ENCODE data around the gene CACHD1.
"Not testable (repeated sequence)": the region's sequence is repeated elsewhere in the genome, so short reads cannot be mapped to it uniquely, and the experiment has no call there.

CACHD1 gene

GRCh38 chr1:64685765-64686341 is 215.9 kb downstream of the CACHD1 start:
- no peak overlapping the region for H3K27ac ChIP-seq (ENCODE audit: low read depth, low read length)
- no peak overlapping the region for H3K9ac ChIP-seq (ENCODE audit: low read depth, low read length)
- H3K4me1 ChIP-seq (ENCODE audit: insufficient read depth, low read length) = peaks cover 22% of the 10 kb centered on the region
- WGBS = 95% methylated on average over 6 of the region's 6 CpGs
- peaks cover 83% of the 10 kb centered on the region for H3K36me3 ChIP-seq (ENCODE audit: insufficient read depth, low read length)
- H3K27me3 ChIP-seq (ENCODE audit: insufficient read depth, low read length) = no peaks in the 10 kb centered on the region
- H3K9me3 ChIP-seq (ENCODE audit: insufficient read depth, low read depth, low read length) = no peaks in the 10 kb centered on the region
- no peak overlapping the region for H3K4me3 ChIP-seq (ENCODE audit: low read length)

GRCh38 chr1:64686828-64687724 is 217.1 kb downstream of the CACHD1 start:
- 73% methylated on average over 6 of the region's 7 CpGs for WGBS
- peaks cover 83% of the 10 kb centered on the region for H3K36me3 ChIP-seq (ENCODE audit: insufficient read depth, low read length)
- H3K9me3 ChIP-seq (ENCODE audit: insufficient read depth, low read depth, low read length) = no peaks in the 10 kb centered on the region
- H3K4me3 ChIP-seq (ENCODE audit: low read length) = no peak overlapping the region
- H3K9ac ChIP-seq (ENCODE audit: low read depth, low read length) = no peak overlapping the region
- H3K27ac ChIP-seq (ENCODE audit: low read depth, low read length) = no peak overlapping the region
- H3K4me1 ChIP-seq (ENCODE audit: insufficient read depth, low read length) = peaks cover 25% of the 10 kb centered on the region
- no peaks in the 10 kb centered on the region for H3K27me3 ChIP-seq (ENCODE audit: insufficient read depth, low read length)

- 90% methylated on average over 3 of the region's 3 CpGs for WGBS
- peaks cover 83% of the 10 kb centered on the region for H3K36me3 ChIP-seq (ENCODE audit: insufficient read depth, low read length)
Measured at GRCh38 chr1:64687725-64688327, 217.9 kb downstream of the CACHD1 start.

GRCh38 chr1:64691626-64692025 is 221.7 kb downstream of the CACHD1 start:
- H3K9ac ChIP-seq (ENCODE audit: low read depth, low read length) = no peak overlapping the region
- WGBS = 95% methylated on average over 7 of the region's 7 CpGs

More at GRCh38 chr1:64687725-64688327, 217.9 kb downstream of the CACHD1 start:
- H3K27me3 ChIP-seq (ENCODE audit: insufficient read depth, low read length) = no peaks in the 10 kb centered on the region
- no peak overlapping the region for H3K27ac ChIP-seq (ENCODE audit: low read depth, low read length)
- H3K4me1 ChIP-seq (ENCODE audit: insufficient read depth, low read length) = peaks cover 25% of the 10 kb centered on the region
- no peak overlapping the region for H3K9ac ChIP-seq (ENCODE audit: low read depth, low read length)
- no peak overlapping the region for H3K4me3 ChIP-seq (ENCODE audit: low read length)
- no peaks in the 10 kb centered on the region for H3K9me3 ChIP-seq (ENCODE audit: insufficient read depth, low read depth, low read length)

GRCh38 chr1:64692911-64693310 is 223.0 kb downstream of the CACHD1 start:
- no peak overlapping the region for H3K27ac ChIP-seq (ENCODE audit: low read depth, low read length)
- no peaks in the 10 kb centered on the region for H3K9me3 ChIP-seq (ENCODE audit: insufficient read depth, low read depth, low read length)
- H3K4me1 ChIP-seq (ENCODE audit: insufficient read depth, low read length) = peaks cover 13% of the 10 kb centered on the region; the same call in 1 of the 2 replicates
- H3K27me3 ChIP-seq (ENCODE audit: insufficient read depth, low read length) = no peaks in the 10 kb centered on the region
- no peak overlapping the region for H3K9ac ChIP-seq (ENCODE audit: low read depth, low read length)
- WGBS = 0% methylated on average over 1 of the region's 1 CpG
- peaks cover 60% of the 10 kb centered on the region for H3K36me3 ChIP-seq (ENCODE audit: insufficient read depth, low read length)
- H3K4me3 ChIP-seq (ENCODE audit: low read length) = no peak overlapping the region

More at GRCh38 chr1:64691626-64692025, 221.7 kb downstream of the CACHD1 start:
- Histone ChIP-seq H3K4me3 (ENCODE audit: low read length) (no peak overlapping the region), H3K27ac (ENCODE audit: low read depth, low read length) (peak overlapping the region; percentile 31; the same call in 1 of the 2 replicates), H3K9me3 (ENCODE audit: insufficient read depth, low read depth, low read length) (no peaks in the 10 kb centered on the region), H3K36me3 (ENCODE audit: insufficient read depth, low read length) (peaks cover 66% of the 10 kb centered on the region), H3K4me1 (ENCODE audit: insufficient read depth, low read length) (peaks cover 21% of the 10 kb centered on the region), H3K27me3 (ENCODE audit: insufficient read depth, low read length) (no peaks in the 10 kb centered on the region)

GRCh38 chr1:64693406-64693805 is 223.5 kb downstream of the CACHD1 start:
- Histone ChIP-seq H3K4me1 (ENCODE audit: insufficient read depth, low read length) (peaks cover 13% of the 10 kb centered on the region; the same call in 1 of the 2 replicates), H3K9ac (ENCODE audit: low read depth, low read length) (no peak overlapping the region), H3K27ac (ENCODE audit: low read depth, low read length) (no peak overlapping the region), H3K27me3 (ENCODE audit: insufficient read depth, low read length) (no peaks in the 10 kb centered on the region), H3K36me3 (ENCODE audit: insufficient read depth, low read length) (peaks cover 60% of the 10 kb centered on the region), H3K9me3 (ENCODE audit: insufficient read depth, low read depth, low read length) (no peaks in the 10 kb centered on the region), H3K4me3 (ENCODE audit: low read length) (no peak overlapping the region)
- 93% methylated on average over 5 of the region's 5 CpGs for WGBS

GRCh38 chr1:64696879-64697278 is 226.9 kb downstream of the CACHD1 start:
- H3K27me3 ChIP-seq (ENCODE audit: insufficient read depth, low read length) = no peaks in the 10 kb centered on the region
- 88% methylated on average over 3 of the region's 3 CpGs for WGBS
- no peak overlapping the region for H3K27ac ChIP-seq (ENCODE audit: low read depth, low read length)
- no peak overlapping the region for H3K9ac ChIP-seq (ENCODE audit: low read depth, low read length)
- H3K9me3 ChIP-seq (ENCODE audit: insufficient read depth, low read depth, low read length) = no peaks in the 10 kb centered on the region
- peaks cover 6% of the 10 kb centered on the region; the same call in 1 of the 2 replicates for H3K4me1 ChIP-seq (ENCODE audit: insufficient read depth, low read length)
- no peak overlapping the region for H3K4me3 ChIP-seq (ENCODE audit: low read length)
- H3K36me3 ChIP-seq (ENCODE audit: insufficient read depth, low read length) = peaks cover 28% of the 10 kb centered on the region

- Histone ChIP-seq H3K9me3 (ENCODE audit: insufficient read depth, low read depth, low read length) (no peaks in the 10 kb centered on the region), H3K27me3 (ENCODE audit: insufficient read depth, low read length) (no peaks in the 10 kb centered on the region), H3K36me3 (ENCODE audit: insufficient read depth, low read length) (peaks cover 3% of the 10 kb centered on the region), H3K4me3 (ENCODE audit: low read length) (no peak overlapping the region), H3K9ac (ENCODE audit: low read depth, low read length) (no peak overlapping the region), H3K27ac (ENCODE audit: low read depth, low read length) (no peak overlapping the region), H3K4me1 (ENCODE audit: insufficient read depth, low read length) (peaks cover 6% of the 10 kb centered on the region; the same call in 1 of the 2 replicates)
- WGBS = 55% methylated on average over 8 of the region's 8 CpGs
Measured at GRCh38 chr1:64699327-64699726, 229.4 kb downstream of the CACHD1 start.

- Histone ChIP-seq H3K9ac (ENCODE audit: low read depth, low read length) (no peak overlapping the region), H3K4me1 (ENCODE audit: insufficient read depth, low read length) (peaks cover 6% of the 10 kb centered on the region; the same call in 1 of the 2 replicates), H3K27ac (ENCODE audit: low read depth, low read length) (no peak overlapping the region), H3K36me3 (ENCODE audit: insufficient read depth, low read length) (no peaks in the 10 kb centered on the region), H3K27me3 (ENCODE audit: insufficient read depth, low read length) (no peaks in the 10 kb centered on the region), H3K9me3 (ENCODE audit: insufficient read depth, low read depth, low read length) (no peaks in the 10 kb centered on the region), H3K4me3 (ENCODE audit: low read length) (no peak overlapping the region)
- WGBS = 87% methylated on average over 5 of the region's 5 CpGs
Measured at GRCh38 chr1:64701071-64701470, 231.1 kb downstream of the CACHD1 start.

GRCh38 chr1:64701886-64702285 is 232.0 kb downstream of the CACHD1 start:
- no peak overlapping the region for H3K4me3 ChIP-seq (ENCODE audit: low read length)
- no peaks in the 10 kb centered on the region for H3K27me3 ChIP-seq (ENCODE audit: insufficient read depth, low read length)
- H3K9me3 ChIP-seq (ENCODE audit: insufficient read depth, low read depth, low read length) = no peaks in the 10 kb centered on the region
- peaks cover 6% of the 10 kb centered on the region; the same call in 1 of the 2 replicates for H3K4me1 ChIP-seq (ENCODE audit: insufficient read depth, low read length)
- H3K36me3 ChIP-seq (ENCODE audit: insufficient read depth, low read length) = no peaks in the 10 kb centered on the region
- H3K27ac ChIP-seq (ENCODE audit: low read depth, low read length) = no peak overlapping the region
- no peak overlapping the region for H3K9ac ChIP-seq (ENCODE audit: low read depth, low read length)
- 67% methylated on average over 2 of the region's 2 CpGs for WGBS

GRCh38 chr1:64702670-64703069 is 232.7 kb downstream of the CACHD1 start:
- not testable (repeated sequence) for H3K4me3 ChIP-seq (ENCODE audit: low read length); H3K36me3 ChIP-seq (ENCODE audit: insufficient read depth, low read length); H3K9me3 ChIP-seq (ENCODE audit: insufficient read depth, low read depth, low read length); H3K4me1 ChIP-seq (ENCODE audit: insufficient read depth, low read length); H3K9ac ChIP-seq (ENCODE audit: low read depth, low read length); H3K27ac ChIP-seq (ENCODE audit: low read depth, low read length); H3K27me3 ChIP-seq (ENCODE audit: insufficient read depth, low read length)
- 83% methylated on average over 1 of the region's 3 CpGs for WGBS

Data from HUES64 (cell line).